SU-DHL-6 (cell line): ENCODE data around the gene RB1.

Experiments
- H2AFZ ChIP-seq: fragments of 200-600 bp; sonication (generic); 2 replicates; pipeline ENCODE4 v1.6.1; 2014; ENCODE audit warnings: low read depth, mild to moderate bottlenecking, moderate library complexity, mixed read lengths, antibody characterized with exemption, low read length; ENCODE audit not compliant: severe bottlenecking
- H3F3A ChIP-seq: fragments of 200-600 bp; shearing (Covaris generic); 2 replicates; pipeline ENCODE4 v1.6.0; 2016; ENCODE audit warnings: antibody characterized with exemption, mild to moderate bottlenecking; ENCODE audit not compliant: insufficient read depth
- H3K27ac ChIP-seq: fragments of 200-600 bp; sonication (generic); 2 replicates; pipeline ENCODE4 v1.5.1; 2016; ENCODE audit warnings: low read depth, mild to moderate bottlenecking, low read length, moderate library complexity, mixed read lengths
- H3K27me3 ChIP-seq: fragments of 200-600 bp; sonication (generic), shearing (Covaris generic); 2 replicates; pipeline ENCODE4 v1.6.0; 2014; ENCODE audit warnings: mild to moderate bottlenecking, low read length
- H3K36me3 ChIP-seq: fragments of 200-600 bp; sonication (generic); 2 replicates; pipeline ENCODE4 v1.6.1; 2014; ENCODE audit warnings: mild to moderate bottlenecking, low read length, mixed read lengths
- H3K4me2 ChIP-seq: fragments of 300-600, 200-600 bp; shearing (Covaris generic), sonication (generic); 2 replicates; pipeline ENCODE4 v1.6.0; 2014; ENCODE audit warnings: low read length, low read depth, mild to moderate bottlenecking; ENCODE audit not compliant: poor library complexity, severe bottlenecking
- H3K4me3 ChIP-seq: fragments of 200-600 bp; sonication (generic); 2 replicates; pipeline ENCODE4 v1.5.1; 2014; ENCODE audit warnings: antibody characterized with exemption, low read length, mild to moderate bottlenecking, mixed read lengths; ENCODE audit not compliant: insufficient read depth, poor library complexity, severe bottlenecking
- H3K79me2 ChIP-seq: fragments of 200-600 bp; sonication (generic); 2 replicates; pipeline ENCODE4 v1.6.1; 2014; ENCODE audit warnings: mild to moderate bottlenecking, low read length, moderate library complexity; ENCODE audit not compliant: insufficient read depth
- H3K9ac ChIP-seq: fragments of 200-600 bp; sonication (generic); 2 replicates; pipeline ENCODE4 v1.7.0; 2014; ENCODE audit warnings: mild to moderate bottlenecking, low read length
- H3K9me2 ChIP-seq: fragments of 200-600 bp; sonication (generic); replicated peaks from 2 replicates; pipeline ENCODE4 v1.6.1; 2014; ENCODE audit warnings: low read length; ENCODE audit not compliant: insufficient read depth
- H3K9me3 ChIP-seq: fragments of 200-600 bp; sonication (generic); 2 replicates; pipeline ENCODE4 v1.6.1; 2014; ENCODE audit warnings: low read length, mixed read lengths; ENCODE audit not compliant: insufficient read depth
- H4K20me1 ChIP-seq: fragments of 200-600 bp; sonication (generic); 2 replicates; pipeline ENCODE4 v1.6.1; 2014; ENCODE audit warnings: low read depth, mild to moderate bottlenecking, antibody characterized with exemption, low read length, moderate library complexity, mixed read lengths
- EZH2phosphoT487 ChIP-seq: fragments of 200-600 bp; sonication (generic), shearing (Covaris generic); conservative IDR thresholded peaks from 2 replicates; pipeline ENCODE4 v1.6.1; 2018; ENCODE audit warnings: mild to moderate bottlenecking, antibody characterized with exemption, low read length, moderate library complexity, mixed read lengths
- TF ChIP-seq, protein P1 (sequence below): fragments of 200-600 bp; sonication (generic); IDR thresholded peaks from one replicate; pipeline ENCODE4 v1.5.1; 2017; ENCODE audit warnings: antibody characterized with exemption, mild to moderate bottlenecking, low read length, moderate library complexity; ENCODE audit not compliant: insufficient read depth, poor library complexity, severe bottlenecking

Gene RB1

DNA sequence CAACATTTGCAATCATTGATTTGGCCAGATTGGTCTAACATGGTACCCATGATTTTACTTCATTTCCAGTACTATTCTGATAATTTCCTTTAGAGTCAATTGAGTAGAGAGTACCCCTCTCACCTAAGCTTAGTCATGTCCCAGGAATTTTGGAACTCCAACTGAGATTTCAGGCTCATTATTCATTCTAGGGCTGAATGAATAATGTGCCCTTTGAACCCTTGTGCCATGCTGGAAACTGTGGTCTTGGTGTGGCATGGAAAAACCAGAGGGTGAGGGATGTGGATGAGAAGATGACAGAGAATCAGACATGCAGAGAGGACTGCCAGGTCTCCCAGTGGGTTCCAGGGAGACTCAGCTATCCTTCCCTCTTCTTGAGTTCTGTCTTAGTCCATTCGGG lies 40.4 kb upstream of the RB1 start:
- Histone ChIP-seq H3K27me3 (no peaks in the 10 kb centered on the region), H3K27ac (no peak overlapping the region)

DNA sequence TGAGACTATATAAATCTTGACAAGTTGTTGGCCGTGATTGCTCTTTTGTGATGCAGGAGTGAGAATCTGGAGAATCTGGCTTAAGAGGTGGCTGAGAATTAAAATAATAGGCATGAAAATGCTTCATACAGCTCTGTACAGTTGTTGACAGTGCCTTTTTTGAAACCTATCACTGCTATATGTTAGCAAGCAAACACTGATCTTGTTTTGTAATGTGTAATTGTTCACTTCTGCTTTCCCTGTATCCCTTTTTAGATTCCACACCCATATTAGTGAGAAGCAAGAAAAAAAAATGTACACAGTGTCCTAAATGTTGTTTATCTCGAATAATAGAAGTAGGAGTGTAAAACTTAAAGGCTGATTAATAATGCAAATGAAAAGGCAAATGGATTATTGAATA lies 39.5 kb upstream of the RB1 start:
- Histone ChIP-seq H3K9ac (no peak overlapping the region), H3K27ac (no peak overlapping the region), H3K9me2 (no peaks in the 10 kb centered on the region), H3K9me3 (no peaks in the 10 kb centered on the region), H3K27me3 (no peaks in the 10 kb centered on the region), H3F3A (no peaks in the 10 kb centered on the region), H2AFZ (no peak overlapping the region), H3K4me2 (no peak overlapping the region), H3K36me3 (peaks cover 16% of the 10 kb centered on the region; the same call in 1 of the 2 replicates), H3K79me2 (no peaks in the 10 kb centered on the region), H4K20me1 (no peaks in the 10 kb centered on the region), H3K4me3 (no peak overlapping the region)
- TF ChIP-seq EZH2phosphoT487, result no peak
- TF ChIP-seq, protein P1, sequence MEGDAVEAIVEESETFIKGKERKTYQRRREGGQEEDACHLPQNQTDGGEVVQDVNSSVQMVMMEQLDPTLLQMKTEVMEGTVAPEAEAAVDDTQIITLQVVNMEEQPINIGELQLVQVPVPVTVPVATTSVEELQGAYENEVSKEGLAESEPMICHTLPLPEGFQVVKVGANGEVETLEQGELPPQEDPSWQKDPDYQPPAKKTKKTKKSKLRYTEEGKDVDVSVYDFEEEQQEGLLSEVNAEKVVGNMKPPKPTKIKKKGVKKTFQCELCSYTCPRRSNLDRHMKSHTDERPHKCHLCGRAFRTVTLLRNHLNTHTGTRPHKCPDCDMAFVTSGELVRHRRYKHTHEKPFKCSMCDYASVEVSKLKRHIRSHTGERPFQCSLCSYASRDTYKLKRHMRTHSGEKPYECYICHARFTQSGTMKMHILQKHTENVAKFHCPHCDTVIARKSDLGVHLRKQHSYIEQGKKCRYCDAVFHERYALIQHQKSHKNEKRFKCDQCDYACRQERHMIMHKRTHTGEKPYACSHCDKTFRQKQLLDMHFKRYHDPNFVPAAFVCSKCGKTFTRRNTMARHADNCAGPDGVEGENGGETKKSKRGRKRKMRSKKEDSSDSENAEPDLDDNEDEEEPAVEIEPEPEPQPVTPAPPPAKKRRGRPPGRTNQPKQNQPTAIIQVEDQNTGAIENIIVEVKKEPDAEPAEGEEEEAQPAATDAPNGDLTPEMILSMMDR, result no peak

More for the DNA sequence above, 40.4 kb upstream of the RB1 start:
- no peak overlapping the region for H3K9ac ChIP-seq
- no peak overlapping the region for H2AFZ ChIP-seq
- no peaks in the 10 kb centered on the region for H3K9me2 ChIP-seq
- no peak for TF ChIP-seq EZH2phosphoT487
- TF ChIP-seq, protein P1, result no peak
- no peak overlapping the region for H3K4me3 ChIP-seq
- no peaks in the 10 kb centered on the region for H3K79me2 ChIP-seq
- no peaks in the 10 kb centered on the region for H3K9me3 ChIP-seq
- H3K4me2 ChIP-seq, result no peak overlapping the region
- no peaks in the 10 kb centered on the region for H4K20me1 ChIP-seq
- H3F3A ChIP-seq, result no peaks in the 10 kb centered on the region
- H3K36me3 ChIP-seq, result peaks cover 19% of the 10 kb centered on the region; the same call in 1 of the 2 replicates

DNA sequence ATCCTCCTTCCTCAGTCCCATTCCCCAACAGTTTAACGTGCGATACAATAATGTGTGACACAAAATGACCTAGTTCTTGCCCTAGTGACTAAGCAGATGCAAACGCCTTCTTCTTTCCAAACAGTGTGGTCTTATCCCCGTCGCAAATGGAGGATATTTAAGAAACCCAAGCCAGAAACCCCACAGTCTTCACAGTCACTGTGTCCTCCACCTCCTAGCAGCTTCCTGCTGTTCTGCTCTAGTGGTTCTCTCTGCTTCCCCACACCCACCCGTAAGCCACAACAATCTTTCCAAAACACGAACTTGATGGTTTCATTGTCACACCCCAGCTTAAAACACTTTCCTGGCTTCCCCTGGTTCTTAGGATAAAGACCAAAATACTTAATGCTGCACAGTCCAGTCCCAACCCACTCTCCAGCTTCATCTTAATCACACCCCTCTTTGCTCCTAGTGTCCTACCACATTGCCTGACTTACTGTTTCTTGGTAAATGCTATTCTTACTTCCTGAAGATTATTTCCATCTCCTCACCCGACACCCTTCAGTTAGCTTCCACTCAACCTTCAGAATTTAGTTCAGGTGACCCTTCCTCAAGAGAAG lies 38.2 kb upstream of the RB1 start:
- no peak overlapping the region for H3K27ac ChIP-seq
- no peaks in the 10 kb centered on the region for H3K79me2 ChIP-seq
- no peak overlapping the region for H2AFZ ChIP-seq
- no peaks in the 10 kb centered on the region for H3K27me3 ChIP-seq
- H3K36me3 ChIP-seq, result peaks cover 16% of the 10 kb centered on the region; the same call in 1 of the 2 replicates
- no peak overlapping the region for H3K4me3 ChIP-seq
- H3F3A ChIP-seq, result no peaks in the 10 kb centered on the region
- H3K9me2 ChIP-seq, result no peaks in the 10 kb centered on the region
- TF ChIP-seq, protein P1, result no peak
- no peak for TF ChIP-seq EZH2phosphoT487
- H3K9me3 ChIP-seq, result no peaks in the 10 kb centered on the region
- no peak overlapping the region for H3K9ac ChIP-seq
- H4K20me1 ChIP-seq, result no peaks in the 10 kb centered on the region
- H3K4me2 ChIP-seq, result peak overlapping the region; percentile 19
